ENCODE data around the gene SMCO1.

The SMCO1 gene

DNA sequence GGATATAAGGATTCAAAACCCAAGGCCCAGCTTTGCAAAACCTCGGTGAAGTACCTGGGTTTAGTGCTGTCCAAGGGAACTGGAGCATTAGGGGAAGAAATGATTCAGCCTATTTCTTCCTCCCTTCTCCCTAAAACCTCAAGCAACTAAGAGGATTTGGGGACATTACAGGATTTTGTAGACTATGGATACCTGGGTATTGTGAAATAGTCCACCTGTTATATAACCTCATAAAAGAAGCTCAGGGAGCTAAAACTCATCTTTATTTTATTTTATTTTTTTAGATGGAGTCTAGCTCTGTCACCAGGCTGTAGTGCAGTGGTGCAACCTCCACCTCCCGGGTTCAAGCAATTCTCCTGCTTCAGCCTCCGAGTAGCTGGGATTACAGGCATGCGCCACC, 8.7 kb upstream of the SMCO1 start:
- in situ Hi-C loops (cut with MboI; ENCODE audit: low sequenced_read_pairs) = loop anchor here (25.0 kb wide), 1 partner anchor 262 kb away; no protein-coding TSS in a partner anchor

GRCh38 chr3:196521291-196521690, 6.1 kb upstream of the SMCO1 start:
- in situ Hi-C loops (cut with MboI; ENCODE audit: low sequenced_read_pairs) = loop anchor here (25.0 kb wide), 1 partner anchor 259 kb away; no protein-coding TSS in a partner anchor

GRCh38 chr3:196519718-196520082, 4.6 kb upstream of the SMCO1 start:
- in situ Hi-C loops (cut with MboI; ENCODE audit: low sequenced_read_pairs) = loop anchor here (25.0 kb wide), 1 partner anchor 257 kb away; no protein-coding TSS in a partner anchor

- in situ Hi-C loops (cut with MboI; ENCODE audit: low sequenced_read_pairs) = loop anchor here (25.0 kb wide), 1 partner anchor 257 kb away; no protein-coding TSS in a partner anchor
Measured at GRCh38 chr3:196518966-196519717, 4.0 kb upstream of the SMCO1 start.

GRCh38 chr3:196517919-196518318, 2.8 kb upstream of the SMCO1 start:
- in situ Hi-C loops (cut with MboI; ENCODE audit: low sequenced_read_pairs) = loop anchor here (25.0 kb wide), 1 partner anchor 256 kb away; no protein-coding TSS in a partner anchor

- in situ Hi-C loops (cut with MboI; ENCODE audit: low sequenced_read_pairs) = loop anchor here (25.0 kb wide), 1 partner anchor 255 kb away; no protein-coding TSS in a partner anchor
Measured at GRCh38 chr3:196517162-196517800, 2.1 kb upstream of the SMCO1 start.

GRCh38 chr3:196514350-196514716, 813 bp downstream of the SMCO1 start:
- in situ Hi-C loops (cut with MboI; ENCODE audit: low sequenced_read_pairs) = loop anchor here (25.0 kb wide), 1 partner anchor 252 kb away; no protein-coding TSS in a partner anchor

GRCh38 chr3:196513697-196514349, 1.3 kb downstream of the SMCO1 start:
- in situ Hi-C loops (cut with MboI; ENCODE audit: low sequenced_read_pairs) = loop anchor here (25.0 kb wide), 1 partner anchor 252 kb away; no protein-coding TSS in a partner anchor

DNA sequence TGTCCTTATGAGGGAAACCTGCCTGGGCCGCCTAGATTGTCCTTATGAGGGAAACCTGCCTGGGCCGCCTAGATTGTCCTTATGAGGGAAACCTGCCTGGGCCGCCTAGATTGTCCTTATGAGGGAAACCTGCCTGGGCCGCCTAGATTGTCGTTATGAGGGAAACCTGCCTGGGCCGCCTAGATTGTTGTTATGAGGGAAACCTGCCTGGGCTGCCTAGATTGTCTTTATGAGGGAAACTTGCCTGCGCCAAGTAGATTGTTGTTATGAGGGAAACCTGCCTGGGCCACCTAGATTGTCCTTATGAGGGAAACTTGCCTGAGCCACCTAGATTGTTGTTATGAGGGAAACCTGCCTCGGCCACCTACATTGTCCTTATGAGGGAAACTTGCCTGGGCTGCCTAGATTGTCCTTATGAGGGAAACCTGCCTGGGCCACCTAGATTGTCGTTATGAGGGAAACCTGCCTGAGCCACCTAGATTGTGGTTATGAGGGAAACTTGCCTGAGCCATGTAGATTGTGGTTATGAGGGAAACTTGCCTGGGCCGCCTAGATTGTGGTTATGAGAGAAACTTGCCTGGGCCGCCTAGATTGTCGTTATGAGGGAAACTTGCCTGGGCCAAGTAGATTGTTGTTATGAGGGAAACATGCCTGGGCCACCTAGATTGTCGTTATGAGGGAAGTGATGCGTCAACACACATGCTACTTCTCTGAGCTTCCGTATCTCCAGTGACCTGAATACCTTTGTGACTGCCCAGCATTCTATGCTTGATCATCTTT, 3.3 kb downstream of the SMCO1 start:
- in situ Hi-C loops (cut with MboI; ENCODE audit: low sequenced_read_pairs) = loop anchor here (25.0 kb wide), 1 partner anchor 250 kb away; no protein-coding TSS in a partner anchor

DNA sequence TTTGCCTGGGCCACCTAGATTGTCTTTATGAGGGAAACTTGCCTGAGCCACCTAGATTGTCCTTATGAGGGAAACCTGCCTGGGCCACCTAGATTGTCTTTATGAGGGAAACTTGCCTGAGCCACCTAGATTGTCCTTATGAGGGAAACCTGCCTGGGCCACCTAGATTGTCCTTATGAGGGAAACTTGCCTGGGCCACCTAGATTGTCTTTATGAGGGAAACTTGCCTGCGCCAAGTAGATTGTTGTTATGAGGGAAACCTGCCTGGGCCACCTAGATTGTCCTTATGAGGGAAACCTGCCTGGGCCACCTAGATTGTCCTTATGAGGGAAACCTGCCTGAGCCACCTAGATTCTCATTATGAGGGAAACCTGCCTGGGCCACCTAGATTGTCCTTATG, 4.0 kb downstream of the SMCO1 start:
- in situ Hi-C loops (cut with MboI; ENCODE audit: low sequenced_read_pairs) = loop anchor here (25.0 kb wide), 1 partner anchor 249 kb away; no protein-coding TSS in a partner anchor

- in situ Hi-C loops (cut with MboI; ENCODE audit: low sequenced_read_pairs) = loop anchor here (25.0 kb wide), 1 partner anchor 244 kb away; no protein-coding TSS in a partner anchor
Measured at GRCh38 chr3:196506687-196507086, 8.5 kb downstream of the SMCO1 start.

DNA sequence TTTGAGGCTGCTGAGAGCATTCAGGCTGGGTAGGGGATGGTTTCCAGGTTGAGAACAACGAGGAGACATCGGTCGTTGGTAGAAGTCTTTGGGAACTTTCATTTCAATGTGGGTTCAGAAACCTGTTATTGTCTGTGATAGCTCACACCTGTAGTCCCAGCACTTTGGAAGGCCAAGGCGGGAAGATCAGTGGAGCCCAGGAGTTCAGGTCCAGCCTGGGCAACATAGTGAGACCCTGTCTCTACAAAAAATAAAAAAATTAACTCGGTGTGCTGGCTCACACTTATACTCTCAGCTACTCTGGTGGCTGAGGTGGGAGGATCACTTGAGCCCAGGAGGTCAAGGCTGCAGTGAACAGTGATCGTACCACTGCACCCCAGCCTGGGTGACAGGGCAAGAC, 10.6 kb downstream of the SMCO1 start:
- in situ Hi-C loops (cut with MboI; ENCODE audit: low sequenced_read_pairs) = loop anchor here (25.0 kb wide), 1 partner anchor 242 kb away; no protein-coding TSS in a partner anchor

GRCh38 chr3:196504077-196504398, 11.1 kb downstream of the SMCO1 start:
- in situ Hi-C loops (cut with MboI; ENCODE audit: low sequenced_read_pairs) = loop anchor here (25.0 kb wide), 1 partner anchor 242 kb away; no protein-coding TSS in a partner anchor

- in situ Hi-C loops (cut with MboI; ENCODE audit: low sequenced_read_pairs) = loop anchor here (25.0 kb wide), 1 partner anchor 241 kb away; no protein-coding TSS in a partner anchor
Measured at GRCh38 chr3:196503196-196504076, 11.7 kb downstream of the SMCO1 start, which contains the start of gene RNF168. Gene RNF168, minus strand, starts transcription at chr3:196503768. Its CDS starts 595 bp downstream, at chr3:196503173.

DNA sequence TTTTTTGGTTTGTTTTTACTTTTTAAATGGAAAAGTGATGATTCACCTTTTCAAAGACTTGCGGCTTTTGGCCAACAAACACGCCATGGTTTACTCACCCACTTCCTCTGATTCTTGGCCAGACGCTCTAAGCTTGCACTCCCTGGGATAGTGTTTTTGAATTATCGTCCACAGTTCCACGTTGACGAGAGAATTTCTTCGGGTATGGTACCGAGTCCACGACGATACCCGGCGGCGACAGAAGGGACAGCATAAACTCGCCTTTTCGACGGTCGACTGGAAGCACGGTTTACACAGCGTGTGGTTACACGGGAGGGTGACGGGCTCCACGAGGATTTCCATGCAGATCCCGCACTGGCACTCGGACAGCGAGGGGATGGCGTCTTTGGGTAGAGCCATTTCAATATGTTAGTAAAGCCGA, 12.4 kb downstream of the SMCO1 start:
- in situ Hi-C loops (cut with MboI; ENCODE audit: low sequenced_read_pairs) = loop anchor here (25.0 kb wide), 1 partner anchor 240 kb away; no protein-coding TSS in a partner anchor

- in situ Hi-C loops (cut with MboI; ENCODE audit: low sequenced_read_pairs) = loop anchor here (25.0 kb wide), 1 partner anchor 239 kb away; no protein-coding TSS in a partner anchor
Measured at GRCh38 chr3:196501316-196502044, 13.7 kb downstream of the SMCO1 start.

- in situ Hi-C loops (cut with MboI; ENCODE audit: low sequenced_read_pairs) = loop anchor here (25.0 kb wide), 1 partner anchor 238 kb away; no protein-coding TSS in a partner anchor
Measured at GRCh38 chr3:196499807-196500524, 15.2 kb downstream of the SMCO1 start.

- in situ Hi-C loops (cut with MboI; ENCODE audit: low sequenced_read_pairs) = no loop called here
Measured at GRCh38 chr3:196499061-196499460, 16.1 kb downstream of the SMCO1 start.

Measured in hTERT RPE-1 (cell line).